Endothelial cell of umbilical vein (primary cell): ENCODE data around the gene C1QL4. TPM values are rescaled to one million over a fixed set of nuclear protein-coding genes. Genes with fewer than 3 reads are reported as not detected.

ENCODE experiments used
- BruUV-seq: library from RNA; stranded (reverse); fragments of 400-500 nt; replicated peaks from 2 replicates; lab custom pipeline; 2021; lab: Mats Ljungman, UMichigan
- CTCF ChIA-PET: fragments of 300-600, 350-600 bp; sonication (Branson Sonifier 250); formaldehyde crosslinking; loops from one replicate; lab custom pipeline; 2021; ENCODE audit warnings: antibody characterized with exemption, inconsistent platforms; lab: Charles Lee
- POLR2A ChIA-PET: fragments of 300-600, 350-600 bp; sonication (Branson Sonifier 250); formaldehyde crosslinking; loops from one replicate; lab custom pipeline; 2021; ENCODE audit warnings: antibody characterized with exemption, inconsistent platforms; lab: Charles Lee
- DNase-seq: peaks from one replicate; pipeline ENCODE4 v3.0.0-alpha.2; 2011; ENCODE audit warnings: low read depth, low spot score
- FAIRE-seq: peaks from 2 replicates; lab custom pipeline; 2011; peaks lifted over from hg19 to GRCh38; lab: Jason Lieb, UNC
- H2AFZ ChIP-seq: 2 replicates; pipeline ENCODE4 v1.6.0; 2012; ENCODE audit warnings: low read depth, low read length, control low read depth, inconsistent platforms
- H3K27ac ChIP-seq: 2 replicates; pipeline ENCODE4 v1.5.1; 2011; ENCODE audit warnings: low read depth, mild to moderate bottlenecking, control low read depth, low read length, moderate library complexity; ENCODE audit not compliant: insufficient read depth
- H3K27me3 ChIP-seq, 2 experiments: 2 replicates each; pipeline versions ENCODE4 v1.6.0 to v1.6.1; 2011; ENCODE audit warnings: low read length in 2 of 2, mixed read lengths in 1 of 2; ENCODE audit not compliant: control insufficient read depth in 2 of 2, insufficient read depth in 2 of 2
- H3K36me3 ChIP-seq, 2 experiments: 2 replicates in 1 of 2; 3 replicates in 1 of 2; pipeline ENCODE4 v1.5.1; 2011; ENCODE audit warnings: low read length in 2 of 2, mild to moderate bottlenecking in 1 of 2, moderate library complexity in 1 of 2; ENCODE audit not compliant: control insufficient read depth in 2 of 2, insufficient read depth in 2 of 2; ENCODE audit errors: extremely low read depth in 1 of 2
- H3K4me1 ChIP-seq: 3 replicates; pipeline ENCODE4 v1.5.1; 2011; ENCODE audit warnings: mild to moderate bottlenecking, low read length; ENCODE audit not compliant: control insufficient read depth, insufficient read depth; ENCODE audit errors: extremely low read depth
- H3K4me2 ChIP-seq: 2 replicates; pipeline ENCODE4 v1.6.1; 2011; ENCODE audit warnings: low read length, control low read depth, mixed read lengths; ENCODE audit not compliant: insufficient read depth
- H3K4me3 ChIP-seq, 3 experiments: fragments of 200-600 bp in 1 of 3; sonication (generic), shearing (Covaris generic) in 1 of 3; replicated peaks in 1 of 3; 2 replicates each; pipeline ENCODE4 v1.5.1; 2011 to 2016; ENCODE audit warnings: control low read depth in 3 of 3, low read length in 3 of 3, mild to moderate bottlenecking in 2 of 3, inconsistent platforms in 1 of 3, low read depth in 1 of 3, moderate library complexity in 1 of 3; ENCODE audit not compliant: insufficient read depth in 1 of 3
- H3K79me2 ChIP-seq: 2 replicates; pipeline ENCODE4 v1.6.0; 2012; ENCODE audit warnings: low read length, inconsistent platforms; ENCODE audit not compliant: control insufficient read depth, insufficient read depth
- H3K9ac ChIP-seq: replicated peaks from 2 replicates; pipeline ENCODE3; 2011; ENCODE audit warnings: low read length, control low read depth; ENCODE audit not compliant: insufficient read depth; ENCODE audit errors: extremely low read depth
- H3K9me1 ChIP-seq: replicated peaks from 3 replicates; pipeline ENCODE4 v1.6.0; 2011; ENCODE audit warnings: mild to moderate bottlenecking, low read length; ENCODE audit not compliant: control insufficient read depth, insufficient read depth; ENCODE audit errors: extremely low read depth
- H3K9me3 ChIP-seq: replicated peaks from 2 replicates; pipeline ENCODE4 v1.5.1; 2012; ENCODE audit warnings: low read length, inconsistent platforms; ENCODE audit not compliant: control insufficient read depth, insufficient read depth
- H4K20me1 ChIP-seq: replicated peaks from 2 replicates; pipeline ENCODE3; 2011; ENCODE audit warnings: mild to moderate bottlenecking, low read length; ENCODE audit not compliant: control insufficient read depth, insufficient read depth; ENCODE audit errors: extremely low read depth
- CTCF ChIP-seq, 2 donors: IDR thresholded peaks; 1 replicate in 1 of 2; 2 replicates in 1 of 2; pipeline ENCODE4 v1.5.1; 2011; ENCODE audit warnings: low read length in 2 of 2, mild to moderate bottlenecking in 2 of 2, moderate library complexity in 2 of 2, control low read depth in 1 of 2, inconsistent platforms in 1 of 2, low read depth in 1 of 2; ENCODE audit not compliant: insufficient read depth in 1 of 2; ENCODE audit errors: extremely low read depth in 1 of 2
- EZH2 ChIP-seq: IDR thresholded peaks from 2 replicates; pipeline ENCODE4 v1.6.1; 2012; ENCODE audit warnings: borderline replicate concordance, low read depth, mild to moderate bottlenecking, moderate library complexity, low read length, inconsistent platforms; ENCODE audit not compliant: severe bottlenecking
- FOS ChIP-seq: IDR thresholded peaks from 2 replicates; pipeline ENCODE4 v1.6.1; 2011; ENCODE audit warnings: mild to moderate bottlenecking, low read length, moderate library complexity, borderline replicate concordance; ENCODE audit not compliant: insufficient read depth
- GATA2 ChIP-seq: IDR thresholded peaks from 2 replicates; pipeline ENCODE4 v1.7.0; 2011; ENCODE audit warnings: low read depth, mild to moderate bottlenecking, moderate library complexity, mixed read lengths, low read length; ENCODE audit not compliant: insufficient read length, insufficient read depth
- JUN ChIP-seq: IDR thresholded peaks from 2 replicates; pipeline ENCODE4 v1.6.1; 2011; ENCODE audit warnings: borderline replicate concordance, low read depth; ENCODE audit not compliant: insufficient read length, insufficient read depth
- MAX ChIP-seq: IDR thresholded peaks from 2 replicates; pipeline ENCODE4 v1.6.1; 2011; ENCODE audit not compliant: insufficient read depth, insufficient read length
- MYC ChIP-seq: IDR thresholded peaks from one replicate; pipeline ENCODE4 v1.6.1; 2011; ENCODE audit warnings: mild to moderate bottlenecking, low read depth, low read length
- POLR2A ChIP-seq: IDR thresholded peaks from 2 replicates; pipeline ENCODE4 v1.6.1; 2012; ENCODE audit warnings: low read depth, mild to moderate bottlenecking, control low read depth, low read length
- POLR2AphosphoS5 ChIP-seq: IDR thresholded peaks from 2 replicates; pipeline ENCODE4 v1.6.1; 2012; ENCODE audit warnings: low read depth, mild to moderate bottlenecking, control low read depth, low read length, moderate library complexity; ENCODE audit not compliant: insufficient read depth
- dilution Hi-C: fragments of 300-500 bp; cut with MboI; formaldehyde crosslinking; loops from one replicate; pipeline ENCODE4 v1.15.0; 2019; ENCODE audit warnings: low sequenced_read_pairs; ENCODE audit not compliant: extremely low pct_ligation_motif_present
- intact Hi-C: fragments of 100-400 bp; cut with micrococcal nuclease; formaldehyde crosslinking; loops from one replicate; pipeline ENCODE4 v1.10.0; 2022
- polyA plus RNA-seq, 4 experiments: library from polyadenylated mRNA; depleted of rRNA in 3 of 4; stranded (reverse) in 3 of 4; unstranded in 1 of 4; fragments of >200 nt; gene quantifications; 2 replicates each; pipeline versions ENCODE4 v1.2.1 to v1.2.3, GENCODE V29; 2011 to 2012; ENCODE audit warnings: missing spikeins in 1 of 4
- total RNA-seq: library from RNA; stranded (reverse); gene quantifications from 2 replicates; pipeline ENCODE4 v1.2.3, GENCODE V29; 2021

The C1QL4 gene
- total and polyA plus RNA-seq, 2 donors (not counting 3 experiments of a cell fraction or from before 2014, with no cell fraction given) = not detected

GRCh38 chr12:49328816-49329215, 8.2 kb downstream of the C1QL4 start:
- ChIA-PET CTCF (interaction anchor here (0.8 to 1.6 kb wide), 4 partner anchors 11 to 251 kb away, joined by 3 to 11 read pairs (median 5); no protein-coding TSS in a partner anchor), POLR2A (no interaction called here)

More at GRCh38 chr12:49328816-49329215, 8.2 kb downstream of the C1QL4 start:
- no peaks in the 10 kb centered on the region for H4K20me1 ChIP-seq
- H3K9me1 ChIP-seq = no peaks in the 10 kb centered on the region
- dilution Hi-C loops (no loop called here), intact Hi-C loops (no loop called here)
- H3K4me3 ChIP-seq = no peak overlapping the region
- no peaks in the 10 kb centered on the region for H3K9me3 ChIP-seq
- FAIRE-seq = no peak
- no peak overlapping the region for H3K27ac ChIP-seq
- H3K4me1 ChIP-seq = peaks cover 4% of the 10 kb centered on the region
- peaks cover 4 to 6% of the 10 kb centered on the region in 2 experiments for H3K36me3 ChIP-seq
- no peak overlapping the region for H3K4me2 ChIP-seq
- peaks cover 6% of the 10 kb centered on the region for H3K79me2 ChIP-seq
- no peak overlapping the region for H2AFZ ChIP-seq
- no peak for TF ChIP-seq MAX
- no peak for TF ChIP-seq EZH2
- TF ChIP-seq FOS = no peak
- TF ChIP-seq POLR2A = no peak
- TF ChIP-seq POLR2AphosphoS5 = no peak
- TF ChIP-seq GATA2 = no peak
- no peak for TF ChIP-seq CTCF (IDR thresholded peaks at IDR 0.05; ENCODE audit: extremely low read depth in 1 of 2, insufficient read depth in 1 of 2, low read depth in 1 of 2, low read length in 2 of 2)
- TF ChIP-seq MYC = no peak
- TF ChIP-seq JUN = no peak
- DNase-seq = no peak
- BruUV-seq = no TSS peak
- no peak overlapping the region for H3K9ac ChIP-seq
- peaks cover 6 to 8% of the 10 kb centered on the region in 2 experiments for H3K27me3 ChIP-seq
